ENCODE data around the gene HUS1B.

DNA sequence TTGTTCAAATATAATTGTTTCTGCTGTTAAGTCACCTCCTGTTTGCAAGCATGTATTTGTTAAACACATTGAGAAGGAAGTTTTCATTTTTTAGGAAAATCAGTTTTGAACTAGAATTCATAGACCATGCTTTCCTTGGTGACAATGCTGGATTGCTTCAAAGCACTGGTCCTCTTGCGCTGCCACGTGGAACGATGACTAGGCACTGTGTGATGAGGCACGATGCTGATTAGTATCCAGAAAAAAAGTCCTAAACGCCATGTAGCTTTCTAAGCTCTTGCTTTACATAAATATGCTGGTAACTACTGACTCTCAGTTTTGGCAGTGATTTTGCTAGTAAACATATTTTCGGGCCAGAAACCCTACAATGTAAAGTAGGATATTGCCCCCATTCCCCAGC is 47.1 kb upstream of the HUS1B start:
- TF ChIP-seq, protein P1, sequence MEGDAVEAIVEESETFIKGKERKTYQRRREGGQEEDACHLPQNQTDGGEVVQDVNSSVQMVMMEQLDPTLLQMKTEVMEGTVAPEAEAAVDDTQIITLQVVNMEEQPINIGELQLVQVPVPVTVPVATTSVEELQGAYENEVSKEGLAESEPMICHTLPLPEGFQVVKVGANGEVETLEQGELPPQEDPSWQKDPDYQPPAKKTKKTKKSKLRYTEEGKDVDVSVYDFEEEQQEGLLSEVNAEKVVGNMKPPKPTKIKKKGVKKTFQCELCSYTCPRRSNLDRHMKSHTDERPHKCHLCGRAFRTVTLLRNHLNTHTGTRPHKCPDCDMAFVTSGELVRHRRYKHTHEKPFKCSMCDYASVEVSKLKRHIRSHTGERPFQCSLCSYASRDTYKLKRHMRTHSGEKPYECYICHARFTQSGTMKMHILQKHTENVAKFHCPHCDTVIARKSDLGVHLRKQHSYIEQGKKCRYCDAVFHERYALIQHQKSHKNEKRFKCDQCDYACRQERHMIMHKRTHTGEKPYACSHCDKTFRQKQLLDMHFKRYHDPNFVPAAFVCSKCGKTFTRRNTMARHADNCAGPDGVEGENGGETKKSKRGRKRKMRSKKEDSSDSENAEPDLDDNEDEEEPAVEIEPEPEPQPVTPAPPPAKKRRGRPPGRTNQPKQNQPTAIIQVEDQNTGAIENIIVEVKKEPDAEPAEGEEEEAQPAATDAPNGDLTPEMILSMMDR (IDR thresholded peaks at IDR 0.05): no peak
- TF ChIP-seq SP1 (CRISPR knock-in tag; conservative IDR thresholded peaks at IDR 0.05) (no peak), TP53 (CRISPR knock-in tag; IDR thresholded peaks at IDR 0.05) (no peak), NFYB (CRISPR knock-in tag; conservative IDR thresholded peaks at IDR 0.05; ENCODE audit: low read depth) (no peak), CREB1 (CRISPR knock-in tag; IDR thresholded peaks at IDR 0.05) (no peak), ZNF317 (CRISPR knock-in tag; IDR thresholded peaks at IDR 0.05; ENCODE audit: borderline replicate concordance, low read depth) (no peak), STAT6 (CRISPR knock-in tag; conservative IDR thresholded peaks at IDR 0.05; ENCODE audit: low read depth) (no peak)
